ENCODE data around the gene MYPOP. TPM values are rescaled to one million over a fixed set of nuclear protein-coding genes. Genes with fewer than 3 reads are reported as not detected.

The MYPOP gene
- total and polyA plus RNA-seq, 9 of the 15 experiments (the other 6 are each of a cell fraction or from before 2014, with no cell fraction given) = 0.32 to 7.6 (median 1.6) TPM

- TF ChIP-seq MEIS2 (IDR thresholded peaks at IDR 0.05; ENCODE audit: partially characterized antibody) (peak; percentile 99), NR2C2 (CRISPR knock-in tag; IDR thresholded peaks at IDR 0.05) (no peak), NR2C2 (tag; IDR thresholded peaks at IDR 0.05) (0 out of 2 replicates have a peak, but pooled peaks have one; percentile 4), TAF7 (tag; IDR thresholded peaks at IDR 0.05) (no peak), ZNF518B (CRISPR knock-in tag; IDR thresholded peaks at IDR 0.05) (no peak), JUND (IDR thresholded peaks at IDR 0.05; ENCODE audit: borderline replicate concordance, low read depth, low read length) (0 out of 2 replicates have a peak, but pooled peaks have one; percentile 2), JUND (tag; IDR thresholded peaks at IDR 0.05; ENCODE audit: borderline replicate concordance, low read depth, low read length) (no peak), CCNT2 (IDR thresholded peaks at IDR 0.05; ENCODE audit: borderline replicate concordance, extremely low read depth, insufficient read length, low read depth, low read length) (peak; percentile 58), ZBTB17 (CRISPR knock-in tag; IDR thresholded peaks at IDR 0.05) (0 out of 2 replicates have a peak, but pooled peaks have one; percentile 33), DACH1 (IDR thresholded peaks at IDR 0.05; ENCODE audit: partially characterized antibody) (no peak), ZNF583 (CRISPR knock-in tag; IDR thresholded peaks at IDR 0.05) (peak; percentile 65; the same call in 1 of the 2 replicates), CREB5 (CRISPR knock-in tag; IDR thresholded peaks at IDR 0.05) (no peak), POLR2B (IDR thresholded peaks at IDR 0.05; ENCODE audit: low read depth, partially characterized antibody) (peak; percentile 96), ZNF398 (CRISPR knock-in tag; IDR thresholded peaks at IDR 0.05) (no peak), GABPB1 (CRISPR knock-in tag; IDR thresholded peaks at IDR 0.05) (peak; percentile 61; the same call in 1 of the 2 replicates), USF1 (CRISPR knock-in tag; IDR thresholded peaks at IDR 0.05) (peak; percentile 10; the same call in 1 of the 2 replicates), E2F1 (CRISPR knock-in tag; IDR thresholded peaks at IDR 0.05) (peak; percentile 67; the same call in 1 of the 2 replicates)
These were observed 525 bp upstream of the MYPOP start (continued) for GRCh38 chr19:45902651-45903625.
